ENCODE data around the gene GPR160. TPM values are rescaled to one million over a fixed set of nuclear protein-coding genes. Genes with fewer than 3 reads are reported as not detected.

Gene GPR160
- total and polyA plus RNA-seq, 10 of the 15 experiments (the other 5 are each of a cell fraction or from before 2014, with no cell fraction given), result 1.2 to 57.7 (median 30.9) TPM

GRCh38 chr3:169992156-169992555, 45.6 kb upstream of the GPR160 start (continued):
- TF ChIP-seq CTCF (IDR thresholded peaks at IDR 0.05 in 2 of 3, conservative IDR thresholded peaks at IDR 0.05 in 1 of 3; ENCODE audit: control insufficient read depth in 2 of 3, extremely low read depth in 1 of 3, insufficient read depth in 1 of 3, low read depth in 3 of 3, low read length in 3 of 3), result no peak
- no peak for TF ChIP-seq RELB (IDR thresholded peaks at IDR 0.05; ENCODE audit: low read depth)
- no peak for TF ChIP-seq ZZZ3 (IDR thresholded peaks at IDR 0.05; ENCODE audit: control insufficient read depth, insufficient read length, low read depth)

GRCh38 chr3:169992781-169993180, 45.0 kb upstream of the GPR160 start:
- ChIA-PET CTCF (no interaction called here), RAD21 (ENCODE audit: unreplicated experiment) (no interaction called here), SMC1A (ENCODE audit: uncharacterized antibody, unreplicated experiment) (interaction anchor here (0.8 to 1.2 kb wide), 2 partner anchors 9 to 10 kb away, joined by 3 read pairs; no protein-coding TSS in a partner anchor), POLR2A (no interaction called here)
- Histone ChIP-seq H4K20me1 (ENCODE audit: control insufficient read depth, insufficient read depth) (no peaks in the 10 kb centered on the region; the same call in 1 of the 2 replicates), H3K27ac (ENCODE audit: control insufficient read depth, insufficient read depth) (no peak overlapping the region), H2AFZ (ENCODE audit: control insufficient read depth, low read depth, low read length) (no peak overlapping the region), H3K4me2 (ENCODE audit: control insufficient read depth, insufficient read depth) (no peak overlapping the region), H3K9ac (ENCODE audit: control insufficient read depth, insufficient read depth, low read length) (no peak overlapping the region), H3K9me3 (replicated peaks; ENCODE audit: control insufficient read depth, insufficient read depth, low read length) (no peaks in the 10 kb centered on the region), H3K4me1 (ENCODE audit: control insufficient read depth, insufficient read depth, low read length) (no peaks in the 10 kb centered on the region), H3K36me3 (ENCODE audit: control insufficient read depth in 2 of 2, insufficient read depth in 2 of 2, low read length in 1 of 2) (peaks cover 8 to 37% of the 10 kb centered on the region in 2 experiments; a peak in 3 of 4 replicates), H3K4me3 (no peak overlapping the region), H3K79me2 (ENCODE audit: control insufficient read depth, insufficient read depth, low read length) (no peaks in the 10 kb centered on the region), H3K27me3 (replicated peaks in 1 of 2; ENCODE audit: control insufficient read depth in 2 of 2, insufficient read depth in 2 of 2, low read length in 1 of 2) (no peaks in the 10 kb centered on the region)
- DNase-seq (ENCODE audit: low read depth, low spot score) (no peak), FAIRE-seq (no peak), ATAC-seq (no peak)
- WGBS (ENCODE audit: insufficient coverage, insufficient replicate concordance, low lambda C conversion rate, missing lambda C conversion rate), result 80% methylated on average over 5 of the region's 5 CpGs
- TF ChIP-seq POLR2AphosphoS5 (IDR thresholded peaks at IDR 0.05; ENCODE audit: low read length) (no peak), SPI1 (IDR thresholded peaks at IDR 0.05; ENCODE audit: borderline replicate concordance, insufficient read depth, low read depth, low read length) (peak; percentile 57; the same call in 1 of the 2 replicates), CHD2 (IDR thresholded peaks at IDR 0.05; ENCODE audit: borderline replicate concordance, low read depth, low read length) (no peak)
- intact Hi-C loops (cut with micrococcal nuclease; ENCODE audit: unreplicated experiment) (no loop called here), in situ Hi-C loops (cut with MboI) (no loop called here)
- no TSS peak for BruUV-seq (replicated peaks)
